Measurements from ENCODE around the gene PPP3R1.
A peak's percentile ranks its signal among the peaks of the same experiment; 100 is the strongest.

PPP3R1 gene

DNA sequence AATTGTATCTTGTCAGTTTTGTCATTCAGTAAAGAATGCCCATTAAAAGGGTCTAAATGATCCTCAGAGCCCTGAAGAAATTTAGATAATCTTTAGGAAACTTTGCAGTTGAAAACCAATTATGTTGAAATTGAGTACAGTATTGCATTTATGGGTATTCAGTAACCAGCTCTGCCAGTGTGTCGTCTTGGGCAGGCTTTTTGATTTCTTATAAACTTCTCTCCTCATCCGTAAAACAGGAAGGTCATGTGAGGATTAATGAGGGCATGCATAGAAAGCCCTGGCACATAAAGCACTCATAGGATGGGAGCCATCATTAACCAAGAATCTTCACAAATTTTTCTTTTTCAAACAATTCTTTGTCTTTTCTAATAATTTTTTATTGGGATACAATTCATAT lies 79.8 kb downstream of the PPP3R1 start:
- Histone ChIP-seq H3K36me3 (ENCODE audit: control insufficient read depth in 4 of 4, insufficient read depth in 4 of 4, low read length in 3 of 4) (peaks cover 6 to 44% (median 18%) of the 10 kb centered on the region in 4 experiments), H3K27ac (ENCODE audit: insufficient read depth in 1 of 2, low read depth in 1 of 2, low read length in 2 of 2, poor library complexity in 1 of 2, severe bottlenecking in 2 of 2) (no peak overlapping the region), H3K4me3 (ENCODE audit: control insufficient read depth in 1 of 7, extremely low read depth in 1 of 7, insufficient read depth in 4 of 7, low read depth in 2 of 7, low read length in 6 of 7) (no peak overlapping the region), H3K9me3 (ENCODE audit: control extremely low read depth in 1 of 5, control insufficient read depth in 4 of 5, insufficient read depth in 2 of 5, low read depth in 1 of 5, low read length in 4 of 5) (no peaks in the 10 kb centered on the region), H3K4me1 (ENCODE audit: control extremely low read depth in 1 of 4, control insufficient read depth in 4 of 4, insufficient read depth in 4 of 4, low read length in 3 of 4) (peaks cover 4 to 29% (median 14%) of the 10 kb centered on the region in 4 experiments), H3K27me3 (replicated peaks in 2 of 5; ENCODE audit: control insufficient read depth in 4 of 5, insufficient read depth in 5 of 5, low read length in 4 of 5) (no peaks in the 10 kb centered on the region)
- ChIA-PET CTCF (no interaction called here), POLR2A (no interaction called here)
- 100% methylated on average over 1 of the region's 2 CpGs for WGBS (ENCODE audit: insufficient coverage)
- DNase-seq = no peak

DNA sequence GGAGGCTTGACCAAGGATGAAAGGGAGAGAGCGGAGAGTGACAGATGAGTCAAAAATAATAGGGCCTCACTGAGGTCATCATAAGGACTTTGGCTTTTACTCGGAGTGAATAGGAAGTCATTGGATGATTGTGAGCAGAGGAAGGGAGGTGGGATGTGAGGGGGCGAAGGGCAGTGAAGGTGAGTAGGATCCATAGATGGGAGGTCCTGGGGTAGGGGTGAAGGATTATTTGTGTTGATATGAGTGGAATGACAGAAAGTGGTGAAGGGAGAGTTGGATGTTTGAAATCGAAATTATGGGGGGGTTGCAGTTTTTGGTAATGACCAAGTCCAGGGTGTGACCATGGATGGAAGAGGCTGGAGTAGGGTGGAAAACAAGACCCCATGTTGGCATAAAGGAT lies 80.6 kb downstream of the PPP3R1 start:
- WGBS (ENCODE audit: insufficient coverage) = 98% methylated on average over 4 of the region's 4 CpGs
- Histone ChIP-seq H3K27ac (ENCODE audit: insufficient read depth in 1 of 2, low read depth in 1 of 2, low read length in 2 of 2, poor library complexity in 1 of 2, severe bottlenecking in 2 of 2) (no peak overlapping the region), H3K4me3 (ENCODE audit: control insufficient read depth in 1 of 7, extremely low read depth in 1 of 7, insufficient read depth in 4 of 7, low read depth in 2 of 7, low read length in 6 of 7) (no peak overlapping the region), H3K36me3 (ENCODE audit: control insufficient read depth in 4 of 4, insufficient read depth in 4 of 4, low read length in 3 of 4) (peaks cover 4 to 51% (median 19%) of the 10 kb centered on the region in 4 experiments), H3K4me1 (ENCODE audit: control extremely low read depth in 1 of 4, control insufficient read depth in 4 of 4, insufficient read depth in 4 of 4, low read length in 3 of 4) (peaks cover 3 to 25% (median 9%) of the 10 kb centered on the region in 4 experiments), H3K9me3 (ENCODE audit: control extremely low read depth in 1 of 5, control insufficient read depth in 4 of 5, insufficient read depth in 2 of 5, low read depth in 1 of 5, low read length in 4 of 5) (no peaks in the 10 kb centered on the region), H3K27me3 (replicated peaks in 2 of 5; ENCODE audit: control insufficient read depth in 4 of 5, insufficient read depth in 5 of 5, low read length in 4 of 5) (no peaks in the 10 kb centered on the region)
- ChIA-PET POLR2A (no interaction called here), CTCF (no interaction called here)
- DNase-seq = no peak

DNA sequence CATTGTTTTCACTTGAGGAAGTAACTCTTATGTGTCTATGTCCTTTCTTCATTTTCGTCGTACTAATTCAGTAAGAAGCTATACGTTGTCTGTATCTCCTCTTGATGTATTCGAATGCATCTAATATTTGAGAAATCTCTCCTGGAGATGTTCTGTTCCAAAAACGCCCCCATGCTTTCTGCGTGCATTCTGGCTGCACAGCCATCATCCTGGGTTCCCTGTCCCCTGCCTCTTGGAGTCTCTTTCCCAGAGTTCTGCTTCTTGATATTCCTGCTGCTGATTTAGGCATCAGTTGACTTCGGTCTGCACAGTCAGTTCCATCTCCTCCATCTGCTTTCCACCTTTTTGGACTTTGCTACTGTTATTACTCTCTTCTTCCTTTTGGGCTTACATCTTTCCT lies 81.2 kb downstream of the PPP3R1 start:
- H3K4me1 ChIP-seq (ENCODE audit: control extremely low read depth in 1 of 4, control insufficient read depth in 4 of 4, insufficient read depth in 4 of 4, low read length in 3 of 4) = peaks cover 3 to 22% (median 8%) of the 10 kb centered on the region in 4 experiments
- CTCF ChIA-PET = no interaction called here
- DNase-seq = peak in 1 of 3 donors; percentile 37
- POLR2A ChIA-PET = no interaction called here
- H3K4me3 ChIP-seq (ENCODE audit: control insufficient read depth in 1 of 7, extremely low read depth in 1 of 7, insufficient read depth in 4 of 7, low read depth in 2 of 7, low read length in 6 of 7) = no peak overlapping the region
- no peak overlapping the region for H3K27ac ChIP-seq (ENCODE audit: insufficient read depth in 1 of 2, low read depth in 1 of 2, low read length in 2 of 2, poor library complexity in 1 of 2, severe bottlenecking in 2 of 2)
- WGBS (ENCODE audit: insufficient coverage) = 97% methylated on average over 6 of the region's 7 CpGs
- no peaks in the 10 kb centered on the region for H3K9me3 ChIP-seq (ENCODE audit: control extremely low read depth in 1 of 5, control insufficient read depth in 4 of 5, insufficient read depth in 2 of 5, low read depth in 1 of 5, low read length in 4 of 5)
- H3K36me3 ChIP-seq (ENCODE audit: control insufficient read depth in 4 of 4, insufficient read depth in 4 of 4, low read length in 3 of 4) = peaks cover 4 to 56% (median 19%) of the 10 kb centered on the region in 4 experiments
- H3K27me3 ChIP-seq (replicated peaks in 2 of 5; ENCODE audit: control insufficient read depth in 4 of 5, insufficient read depth in 5 of 5, low read length in 4 of 5) = no peaks in the 10 kb centered on the region

DNA sequence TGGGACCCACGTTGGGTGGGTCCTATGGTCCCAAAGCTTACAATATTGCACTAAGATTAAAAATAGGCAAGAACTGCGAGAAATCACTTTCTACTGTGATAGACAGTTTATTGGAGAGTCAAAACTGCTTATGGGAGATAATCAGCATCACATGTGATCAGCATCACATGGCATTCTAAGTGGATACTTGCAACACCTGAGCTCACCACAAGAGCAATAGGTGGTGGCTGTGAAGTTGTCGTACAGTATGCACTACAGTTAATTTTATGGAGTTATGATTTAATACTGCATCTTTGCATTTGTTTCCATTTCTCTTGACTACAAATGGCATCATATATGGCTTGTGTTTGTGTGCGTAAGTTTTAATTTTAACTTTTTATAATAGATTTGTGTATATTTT lies 83.0 kb downstream of the PPP3R1 start:
- CTCF ChIA-PET = interaction anchor here (0.8 to 3.2 kb wide), 12 partner anchors 9 to 124 kb away, joined by 3 to 16 read pairs (median 5); a partner anchor contains a TSS
- Histone ChIP-seq H3K4me1 (ENCODE audit: control extremely low read depth in 1 of 4, control insufficient read depth in 4 of 4, insufficient read depth in 4 of 4, low read length in 3 of 4) (peaks cover 3 to 22% (median 8%) of the 10 kb centered on the region in 4 experiments), H3K36me3 (ENCODE audit: control insufficient read depth in 4 of 4, insufficient read depth in 4 of 4, low read length in 3 of 4) (peaks cover 6 to 51% (median 16%) of the 10 kb centered on the region in 4 experiments), H3K4me3 (ENCODE audit: control insufficient read depth in 1 of 7, extremely low read depth in 1 of 7, insufficient read depth in 4 of 7, low read depth in 2 of 7, low read length in 6 of 7) (no peak overlapping the region), H3K27ac (ENCODE audit: insufficient read depth in 1 of 2, low read depth in 1 of 2, low read length in 2 of 2, poor library complexity in 1 of 2, severe bottlenecking in 2 of 2) (no peak overlapping the region), H3K9me3 (ENCODE audit: control extremely low read depth in 1 of 5, control insufficient read depth in 4 of 5, insufficient read depth in 2 of 5, low read depth in 1 of 5, low read length in 4 of 5) (no peaks in the 10 kb centered on the region), H3K27me3 (replicated peaks in 2 of 5; ENCODE audit: control insufficient read depth in 4 of 5, insufficient read depth in 5 of 5, low read length in 4 of 5) (no peaks in the 10 kb centered on the region)
- POLR2A ChIA-PET = no interaction called here
- 100% methylated on average over 2 of the region's 4 CpGs for whole genome bisulfite sequencing (ENCODE audit: insufficient coverage)
- DNase-seq = peak in 1 of 3 donors; percentile 24

DNA sequence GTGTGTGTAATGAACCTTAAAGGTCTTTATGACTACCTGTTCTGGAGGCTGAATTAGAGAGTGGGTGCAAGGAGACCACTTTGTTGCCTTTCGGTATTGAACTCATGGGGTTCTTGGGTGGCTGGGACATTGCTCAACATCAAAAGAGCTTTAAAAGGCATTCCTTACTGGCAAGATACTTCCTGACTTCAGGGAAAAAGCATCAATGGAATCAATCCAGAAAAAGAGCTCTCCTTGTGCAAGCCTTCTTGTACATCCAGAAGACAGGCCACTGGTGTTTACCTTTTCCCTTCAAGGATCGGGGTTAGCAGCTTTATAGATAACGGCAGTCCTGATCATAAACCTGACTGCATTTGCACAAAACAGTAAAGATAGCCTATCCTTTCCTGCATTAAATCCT lies 85.1 kb downstream of the PPP3R1 start:
- no peak for DNase-seq
- POLR2A ChIA-PET = no interaction called here
- Histone ChIP-seq H3K4me1 (ENCODE audit: control extremely low read depth in 1 of 4, control insufficient read depth in 4 of 4, insufficient read depth in 4 of 4, low read length in 3 of 4) (peaks cover 0 to 3% (median 0%) of the 10 kb centered on the region in 4 experiments), H3K27me3 (replicated peaks in 2 of 5; ENCODE audit: control insufficient read depth in 4 of 5, insufficient read depth in 5 of 5, low read length in 4 of 5) (no peaks in the 10 kb centered on the region), H3K9me3 (ENCODE audit: control extremely low read depth in 1 of 5, control insufficient read depth in 4 of 5, insufficient read depth in 2 of 5, low read depth in 1 of 5, low read length in 4 of 5) (no peaks in the 10 kb centered on the region), H3K36me3 (ENCODE audit: control insufficient read depth in 4 of 4, insufficient read depth in 4 of 4, low read length in 3 of 4) (peaks cover 8 to 65% (median 29%) of the 10 kb centered on the region in 4 experiments), H3K4me3 (ENCODE audit: control insufficient read depth in 1 of 7, extremely low read depth in 1 of 7, insufficient read depth in 4 of 7, low read depth in 2 of 7, low read length in 6 of 7) (no peak overlapping the region), H3K27ac (ENCODE audit: insufficient read depth in 1 of 2, low read depth in 1 of 2, low read length in 2 of 2, poor library complexity in 1 of 2, severe bottlenecking in 2 of 2) (no peak overlapping the region)
- CTCF ChIA-PET = interaction anchor here (0.9 to 3.2 kb wide), 3 partner anchors 11 to 17 kb away, joined by 3 to 16 read pairs (median 7); no protein-coding TSS in a partner anchor
- 78% methylated on average over 3 of the region's 3 CpGs for WGBS (ENCODE audit: insufficient coverage)

DNA sequence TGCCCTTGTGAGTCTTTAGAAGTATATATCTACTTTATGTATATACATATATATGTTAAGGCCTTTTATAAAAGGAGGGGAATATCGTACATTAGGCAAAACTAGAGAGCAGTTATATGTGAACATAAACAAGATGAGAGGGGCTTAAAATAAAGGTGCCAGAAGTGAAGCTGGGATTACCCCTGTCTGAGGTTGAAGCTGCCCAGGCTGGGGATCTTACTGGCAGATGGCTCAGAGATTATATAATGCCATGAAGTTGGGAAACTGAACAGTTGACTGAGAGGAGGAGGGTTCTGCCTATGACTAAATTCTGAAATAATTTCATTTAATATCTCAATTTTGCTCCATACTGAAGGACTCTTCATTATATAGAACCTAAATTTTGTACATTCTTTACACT lies 88.7 kb downstream of the PPP3R1 start:
- POLR2A ChIA-PET = no interaction called here
- Histone ChIP-seq H3K9me3 (ENCODE audit: control extremely low read depth in 1 of 5, control insufficient read depth in 4 of 5, insufficient read depth in 2 of 5, low read depth in 1 of 5, low read length in 4 of 5) (no peaks in the 10 kb centered on the region), H3K27me3 (replicated peaks in 2 of 5; ENCODE audit: control insufficient read depth in 4 of 5, insufficient read depth in 5 of 5, low read length in 4 of 5) (no peaks in the 10 kb centered on the region), H3K27ac (ENCODE audit: insufficient read depth in 1 of 2, low read depth in 1 of 2, low read length in 2 of 2, poor library complexity in 1 of 2, severe bottlenecking in 2 of 2) (no peak overlapping the region), H3K36me3 (ENCODE audit: control insufficient read depth in 4 of 4, insufficient read depth in 4 of 4, low read length in 3 of 4) (peaks cover 18 to 66% (median 32%) of the 10 kb centered on the region in 4 experiments), H3K4me1 (ENCODE audit: control extremely low read depth in 1 of 4, control insufficient read depth in 4 of 4, insufficient read depth in 4 of 4, low read length in 3 of 4) (peaks cover 5 to 10% (median 6%) of the 10 kb centered on the region in 4 experiments), H3K4me3 (ENCODE audit: control insufficient read depth in 1 of 7, extremely low read depth in 1 of 7, insufficient read depth in 4 of 7, low read depth in 2 of 7, low read length in 6 of 7) (no peak overlapping the region)
- WGBS (ENCODE audit: insufficient coverage) = no CpG with 5 or more reads among the region's 1 CpG
- CTCF ChIA-PET = no interaction called here
- DNase-seq = no peak

DNA sequence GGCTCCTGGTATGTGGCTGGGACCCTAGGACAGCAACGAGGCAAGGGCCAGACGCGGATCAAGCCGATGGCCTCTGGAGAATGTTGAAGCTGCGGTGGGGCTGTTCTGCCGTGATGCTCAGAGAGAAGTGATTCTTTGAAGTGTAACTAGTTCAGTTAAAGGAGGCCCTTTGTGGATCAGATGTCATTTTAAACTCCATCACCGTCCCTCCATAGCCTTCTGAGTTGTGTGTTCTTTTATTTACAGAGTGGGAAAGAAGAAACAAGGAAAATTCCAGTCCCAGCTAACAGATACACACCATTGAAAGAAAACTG lies 94.2 kb downstream of the PPP3R1 start:
- ChIA-PET POLR2A (no interaction called here), CTCF (interaction anchor here (0.5 to 3.2 kb wide), 2 partner anchors 31 to 565 kb away, joined by 3 to 11 read pairs; no protein-coding TSS in a partner anchor)
- 0% methylated on average over 5 of the region's 7 CpGs for whole genome bisulfite sequencing (ENCODE audit: insufficient coverage)
- Histone ChIP-seq H3K36me3 (ENCODE audit: control insufficient read depth in 4 of 4, insufficient read depth in 4 of 4, low read length in 3 of 4) (peaks cover 11 to 30% (median 22%) of the 10 kb centered on the region in 4 experiments), H3K27ac (ENCODE audit: insufficient read depth in 1 of 2, low read depth in 1 of 2, low read length in 2 of 2, poor library complexity in 1 of 2, severe bottlenecking in 2 of 2) (peak overlapping the region; percentile 99), H3K4me3 (ENCODE audit: control insufficient read depth in 1 of 7, extremely low read depth in 1 of 7, insufficient read depth in 4 of 7, low read depth in 2 of 7, low read length in 6 of 7) (peak overlapping the region; percentile 80 to 98 (median 95)), H3K27me3 (replicated peaks in 2 of 5; ENCODE audit: control insufficient read depth in 4 of 5, insufficient read depth in 5 of 5, low read length in 4 of 5) (no peaks in the 10 kb centered on the region), H3K9me3 (ENCODE audit: control extremely low read depth in 1 of 5, control insufficient read depth in 4 of 5, insufficient read depth in 2 of 5, low read depth in 1 of 5, low read length in 4 of 5) (no peaks in the 10 kb centered on the region), H3K4me1 (ENCODE audit: control extremely low read depth in 1 of 4, control insufficient read depth in 4 of 4, insufficient read depth in 4 of 4, low read length in 3 of 4) (peaks cover 16 to 36% (median 26%) of the 10 kb centered on the region in 4 experiments)
- no peak for DNase-seq

Data from common myeloid progenitor, CD34-positive (primary cell).